ENCODE results near the gene MOCS3.

MOCS3 gene

GRCh38 chr20:51010043-51010365, 51.4 kb downstream of the MOCS3 start:
- DNase-seq (ENCODE audit: low read depth in 2 of 2), result no peak

DNA sequence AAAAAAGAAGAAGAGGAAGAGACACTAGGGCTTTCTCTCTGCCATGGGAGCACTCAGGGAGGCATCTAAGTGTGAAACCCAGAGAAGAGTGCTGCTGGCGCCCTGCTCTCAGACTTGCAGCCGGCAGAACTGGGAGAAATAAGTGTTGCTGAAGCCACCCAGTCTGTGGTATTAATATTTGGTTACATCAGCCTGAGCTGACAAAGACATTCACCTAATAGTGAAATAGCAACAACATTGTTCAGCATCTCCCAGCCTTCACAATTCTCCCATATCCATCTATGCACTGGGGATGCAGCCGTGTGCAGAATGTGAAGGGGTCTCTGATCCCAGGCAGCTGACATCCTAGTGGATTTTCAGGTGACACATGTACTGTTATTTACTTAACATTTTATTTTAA, 52.3 kb downstream of the MOCS3 start:
- DNase-seq (ENCODE audit: low read depth in 2 of 2), result no peak

GRCh38 chr20:51011479-51011878, 52.9 kb downstream of the MOCS3 start:
- no peak for DNase-seq (ENCODE audit: low read depth in 2 of 2)

GRCh38 chr20:51012357-51012756, 53.7 kb downstream of the MOCS3 start:
- DNase-seq (ENCODE audit: low read depth in 2 of 2), result no peak
